Activated CD8-positive, alpha-beta memory T cell treated with anti-CD3 and anti-CD28 coated beads, Interleukin-2, amount 10 ng/mL, durations not matched to agents 7 days and 5 days (primary cell): Measurements from ENCODE around the gene PGM3. TPM values are rescaled to one million over a fixed set of nuclear protein-coding genes. Genes with fewer than 3 reads are reported as not detected.
A peak's percentile ranks its signal among the peaks of the same experiment; 100 is the strongest.
"Not testable (repeated sequence)": the region's sequence is repeated elsewhere in the genome, so short reads cannot be mapped to it uniquely, and the experiment has no call there.

Experiments used
- ATAC-seq: fragments of 150-1000 bp; cut with Tn5 transposase; one replicate; pipeline ENCODE4 v1.10.0; 2021; ENCODE audit warnings: moderate library complexity
- CTCF ChIA-PET: fragments of 350-600 bp; sonication (Branson Sonifier 250); formaldehyde crosslinking; loops from one replicate; lab custom pipeline; 2021; ENCODE audit warnings: antibody characterized with exemption; lab: Charles Lee
- DNase-seq: peaks from one replicate; pipeline ENCODE4 v3.0.0-alpha.2; 2020
- H3K27ac Mint-ChIP-seq: one replicate; pipeline ENCODE4 v1.8.0; 2021; ENCODE audit warnings: mild to moderate bottlenecking, mixed read lengths
- H3K27me3 Mint-ChIP-seq: one replicate; pipeline ENCODE4 v1.8.0; 2021; ENCODE audit warnings: mixed read lengths
- H3K36me3 Mint-ChIP-seq: one replicate; pipeline ENCODE4 v1.8.0; 2021; ENCODE audit warnings: mild to moderate bottlenecking, mixed read lengths
- H3K4me1 Mint-ChIP-seq: one replicate; pipeline ENCODE4 v1.8.0; 2021; ENCODE audit warnings: mixed read lengths
- H3K4me3 Mint-ChIP-seq: one replicate; pipeline ENCODE4 v1.8.0; 2021; ENCODE audit warnings: mild to moderate bottlenecking, moderate library complexity, mixed read lengths
- H3K9me3 Mint-ChIP-seq: one replicate; pipeline ENCODE4 v1.8.0; 2022; ENCODE audit warnings: low read depth, mixed read lengths
- total RNA-seq, 2 experiments: library from RNA; stranded (reverse); gene quantifications; one replicate each; pipeline ENCODE4 v1.2.3, GENCODE V29; 2021

PGM3 gene
- total RNA-seq, 2 experiments from 2014 or later = 11.5 to 14.7 TPM

DNA sequence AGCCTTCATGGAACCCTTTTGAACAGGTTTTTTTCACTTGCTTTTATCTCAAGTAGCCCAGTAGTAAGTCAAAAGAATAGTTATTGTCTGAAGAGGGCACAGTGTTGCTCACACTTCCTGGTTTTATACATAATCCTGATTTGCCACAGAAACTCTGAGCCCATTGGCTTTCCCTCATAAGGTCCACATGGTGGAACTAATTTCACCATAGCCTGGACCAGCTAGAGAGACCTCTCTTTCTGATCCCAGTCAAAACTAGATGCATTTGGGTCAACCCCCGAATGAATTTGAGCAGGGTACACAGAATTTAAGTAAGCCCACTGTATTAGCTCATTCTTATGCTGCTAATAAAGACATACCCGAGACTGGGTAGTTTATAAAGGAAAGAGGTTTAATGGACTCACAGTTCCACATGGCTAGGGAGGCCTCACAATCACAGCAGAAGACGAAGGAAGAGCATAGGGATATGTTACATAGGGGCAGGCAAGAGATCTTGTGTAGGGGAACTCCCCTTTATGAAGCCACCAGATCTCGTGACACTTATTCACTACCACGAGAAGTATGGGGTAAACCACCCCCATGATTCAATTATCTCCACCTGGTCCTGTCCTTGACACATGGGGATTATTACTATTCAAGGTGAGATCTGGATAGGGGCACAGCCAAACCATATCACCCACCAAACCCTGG is 6.3 kb upstream of the PGM3 start:
- Mint-ChIP-seq H3K27me3 (peaks cover 6% of the 10 kb centered on the region), H3K9me3 (no peaks in the 10 kb centered on the region), H3K27ac (no peak overlapping the region), H3K4me3 (no peak overlapping the region), H3K4me1 (peaks cover 3% of the 10 kb centered on the region), H3K36me3 (no peaks in the 10 kb centered on the region)
- ATAC-seq (no peak), DNase-seq (no peak)
- CTCF ChIA-PET = interaction anchor here (1.2 to 2.2 kb wide), 2 partner anchors 16 to 133 kb away, joined by 4 to 18 read pairs; partner anchors contain the start of genes DOP1A and UBE3D

DNA sequence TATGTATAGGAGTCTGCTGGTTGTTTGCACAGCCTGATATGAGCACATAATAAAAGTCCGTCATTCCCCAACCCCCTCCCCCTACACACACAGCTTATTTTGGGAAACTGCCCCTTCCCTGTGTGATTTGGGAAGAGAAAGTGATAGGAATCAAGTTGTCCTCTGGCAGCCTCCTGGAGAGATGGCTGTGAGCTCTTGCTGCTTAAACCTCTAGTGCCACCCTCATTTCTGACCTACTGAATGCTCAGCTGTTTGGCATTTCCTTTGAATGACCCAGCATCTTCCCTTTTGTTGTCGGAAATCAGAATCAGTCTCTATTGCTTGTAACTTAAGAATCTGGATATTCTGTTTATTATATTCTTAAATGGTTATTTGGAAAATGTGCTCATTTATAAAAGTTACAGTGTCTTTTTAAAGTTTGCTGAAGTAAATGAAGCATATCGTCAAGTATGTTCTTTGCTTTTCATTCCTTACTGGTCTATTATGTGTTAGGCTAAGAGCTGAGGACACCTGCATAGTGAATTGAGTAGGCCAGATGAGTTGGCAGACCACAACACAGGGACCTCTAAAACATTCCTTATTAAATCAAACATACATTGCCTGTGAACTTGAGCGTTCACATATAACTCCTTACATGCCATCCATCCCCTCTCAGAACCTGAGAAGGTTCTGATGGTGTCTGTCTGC is 5.6 kb upstream of the PGM3 start:
- Mint-ChIP-seq H3K4me1 (peaks cover 7% of the 10 kb centered on the region), H3K27me3 (peaks cover 9% of the 10 kb centered on the region), H3K36me3 (no peaks in the 10 kb centered on the region), H3K9me3 (no peaks in the 10 kb centered on the region), H3K27ac (no peak overlapping the region), H3K4me3 (no peak overlapping the region)
- DNase-seq (no peak), ATAC-seq (no peak)
- CTCF ChIA-PET = interaction anchor here (1.3 to 2.2 kb wide), 3 partner anchors 13 to 284 kb away, joined by 3 to 18 read pairs (median 4); partner anchors contain the start of genes DOP1A and UBE3D

DNA sequence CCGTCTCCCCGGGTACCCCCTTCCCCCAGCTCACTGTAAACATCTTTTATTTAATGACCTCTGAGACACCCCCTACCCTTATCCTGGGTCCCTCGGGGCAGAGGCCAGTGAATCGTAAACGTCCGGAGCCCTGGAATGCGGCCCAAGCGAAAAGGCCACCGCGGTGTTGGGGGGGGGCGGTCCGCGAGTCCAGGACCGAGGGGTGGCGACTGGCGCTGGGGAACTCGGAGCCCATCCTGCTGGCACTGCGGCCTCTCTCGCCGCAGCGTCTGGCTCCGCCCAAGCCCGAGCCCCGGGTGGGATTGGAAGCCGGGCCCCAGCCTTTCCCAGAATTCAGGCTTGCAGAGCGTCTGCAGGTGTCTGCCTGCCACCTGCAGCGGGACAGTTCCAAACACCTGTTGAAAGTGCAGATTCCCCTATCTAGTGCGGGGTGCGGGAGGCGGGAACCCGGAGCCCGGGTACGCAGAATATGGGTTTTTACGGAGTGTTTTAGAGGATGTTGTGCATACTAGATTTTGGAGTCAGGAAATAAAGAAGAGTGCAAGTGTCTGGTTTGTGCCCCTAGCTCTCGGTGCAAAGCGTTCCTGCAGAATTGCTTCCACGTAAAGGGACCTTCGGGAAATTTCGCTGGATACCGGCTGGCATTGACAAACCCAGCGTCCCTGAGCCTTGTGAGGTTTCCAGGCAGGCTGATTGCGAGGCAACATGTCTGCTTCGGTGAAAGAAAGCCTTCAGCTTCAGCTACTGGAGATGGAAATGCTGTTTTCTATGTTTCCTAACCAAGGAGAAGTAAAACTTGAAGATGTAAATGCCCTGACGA is 892 bp upstream of the PGM3 start:
- CTCF ChIA-PET = interaction anchor here (1.0 to 4.0 kb wide), 3 partner anchors 21 to 140 kb away, joined by 3 to 34 read pairs (median 3); partner anchors contain the start of genes DOP1A and UBE3D
- no peaks in the 10 kb centered on the region for H3K9me3 Mint-ChIP-seq
- H3K4me1 Mint-ChIP-seq = peaks cover 23% of the 10 kb centered on the region
- ATAC-seq (peak; percentile 11), DNase-seq (peak; percentile 43)
- peak overlapping the region; percentile 98 for H3K4me3 Mint-ChIP-seq
- peaks cover 5% of the 10 kb centered on the region for H3K36me3 Mint-ChIP-seq
- H3K27me3 Mint-ChIP-seq = peaks cover 9% of the 10 kb centered on the region
- no peak overlapping the region for H3K27ac Mint-ChIP-seq

DNA sequence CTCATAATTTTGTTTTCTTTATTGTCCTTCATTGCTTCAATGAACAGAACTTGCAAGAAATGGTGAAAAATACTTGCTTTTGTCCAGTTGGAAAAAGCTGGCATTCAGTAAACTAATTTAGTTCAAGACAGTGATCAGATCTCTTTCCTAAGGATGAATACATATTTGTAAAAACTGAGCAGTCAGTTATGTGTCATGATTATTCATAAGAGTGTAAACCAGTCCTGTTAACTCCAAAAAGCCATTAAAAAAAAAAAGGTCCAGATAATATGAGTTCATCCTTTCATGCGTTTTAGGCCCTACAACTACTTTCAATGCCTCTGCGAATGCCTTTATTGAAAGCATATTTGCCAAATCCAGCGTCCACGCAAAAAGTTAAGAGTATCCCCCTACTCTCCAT is 609 bp downstream of the PGM3 start:
- peak overlapping the region; percentile 93 for H3K27ac Mint-ChIP-seq
- CTCF ChIA-PET = interaction anchor here (0.7 to 5.5 kb wide), 2 partner anchors 126 to 701 kb away, joined by 4 to 44 read pairs; partner anchors contain the start of genes DOP1A and UBE3D
- no peaks in the 10 kb centered on the region for H3K9me3 Mint-ChIP-seq
- DNase-seq (no peak), ATAC-seq (no peak)
- peak overlapping the region; percentile 98 for H3K4me3 Mint-ChIP-seq
- H3K4me1 Mint-ChIP-seq = peaks cover 26% of the 10 kb centered on the region
- H3K27me3 Mint-ChIP-seq = peaks cover 9% of the 10 kb centered on the region
- H3K36me3 Mint-ChIP-seq = peaks cover 5% of the 10 kb centered on the region

DNA sequence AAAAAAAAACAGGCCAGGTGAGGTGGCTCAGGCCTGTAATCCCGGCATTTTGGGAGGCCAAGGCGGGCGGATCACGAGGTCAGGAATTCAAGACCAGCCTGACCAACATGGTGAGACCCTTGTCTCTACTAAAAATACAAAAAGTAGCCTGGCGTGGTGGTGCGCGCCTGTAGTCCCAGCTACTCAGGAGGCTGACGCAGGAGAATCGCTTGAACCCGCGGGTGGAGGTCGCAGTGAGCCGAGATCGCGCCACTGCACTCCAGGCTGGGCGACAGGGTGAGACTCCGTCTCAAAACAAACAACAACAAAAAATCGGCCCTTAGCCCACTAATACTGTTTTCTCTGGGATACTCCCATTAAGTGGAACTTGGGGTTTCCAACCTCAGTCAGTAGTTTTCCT is 1.1 kb downstream of the PGM3 start:
- not testable (repeated sequence) for H3K36me3 Mint-ChIP-seq, H3K27ac Mint-ChIP-seq, ATAC-seq, H3K9me3 Mint-ChIP-seq, DNase-seq, H3K27me3 Mint-ChIP-seq
- CTCF ChIA-PET = interaction anchor here (0.7 to 5.5 kb wide), 3 partner anchors 125 to 700 kb away, joined by 3 to 44 read pairs (median 4); partner anchors contain the start of genes DOP1A and UBE3D
- Mint-ChIP-seq H3K4me3 (peak overlapping the region; percentile 98), H3K4me1 (peaks cover 26% of the 10 kb centered on the region)

DNA sequence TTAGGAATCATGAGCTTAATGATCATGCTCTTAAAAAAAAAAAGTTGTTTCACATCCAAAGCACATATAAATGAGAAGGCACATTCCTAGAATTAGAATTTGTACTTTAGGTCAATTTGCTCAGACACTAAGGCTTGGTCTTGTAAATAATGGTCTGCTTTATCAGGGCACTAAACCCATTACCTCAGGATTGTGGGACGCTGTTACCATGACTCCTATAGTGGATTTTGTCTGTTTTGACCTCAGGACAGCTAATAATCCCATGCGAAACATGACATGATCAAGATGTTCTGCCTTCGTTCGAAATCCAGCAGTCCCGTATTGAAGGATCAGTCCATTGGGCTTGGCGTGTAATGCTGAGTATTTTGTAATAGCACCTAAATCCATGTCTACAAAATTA is 2.4 kb downstream of the PGM3 start:
- ATAC-seq = no peak
- Mint-ChIP-seq H3K4me1 (peaks cover 26% of the 10 kb centered on the region), H3K27ac (no peak overlapping the region)

DNA sequence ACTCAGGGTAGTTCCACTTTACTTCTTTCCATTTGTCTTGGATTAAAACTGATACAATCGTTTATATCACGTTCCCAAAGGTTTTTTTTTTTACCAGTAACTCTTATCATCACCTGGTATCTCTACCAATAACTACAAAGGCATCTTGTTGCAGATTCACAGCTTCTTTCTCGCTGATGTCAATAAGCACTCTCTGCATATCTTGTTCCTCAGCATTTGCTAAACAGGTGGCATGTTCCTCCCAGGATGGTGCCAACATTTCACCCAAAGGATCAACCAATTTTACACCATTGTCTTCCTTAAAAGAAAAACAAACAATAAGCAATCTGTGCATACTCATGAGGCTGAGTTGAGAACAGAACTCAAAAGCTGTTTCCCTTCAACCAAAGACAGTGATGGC is 4.6 kb downstream of the PGM3 start:
- peaks cover 18% of the 10 kb centered on the region for H3K4me1 Mint-ChIP-seq
- H3K27ac Mint-ChIP-seq = no peak overlapping the region
- H3K36me3 Mint-ChIP-seq = peaks cover 17% of the 10 kb centered on the region
- H3K4me3 Mint-ChIP-seq = no peak overlapping the region
- DNase-seq = no peak
- no peaks in the 10 kb centered on the region for H3K9me3 Mint-ChIP-seq
- no peaks in the 10 kb centered on the region for H3K27me3 Mint-ChIP-seq
- CTCF ChIA-PET = interaction anchor here (1.5 to 5.5 kb wide), 2 partner anchors 51 to 122 kb away, joined by 3 to 44 read pairs; partner anchors contain the start of genes DOP1A and UBE3D
- ATAC-seq = no peak

More for the DNA sequence above, 2.4 kb downstream of the PGM3 start:
- CTCF ChIA-PET = interaction anchor here (1.0 to 5.5 kb wide), 2 partner anchors 24 to 124 kb away, joined by 3 to 44 read pairs; partner anchors contain the start of genes DOP1A and UBE3D
- Mint-ChIP-seq H3K27me3 (peaks cover 9% of the 10 kb centered on the region), H3K36me3 (peaks cover 5% of the 10 kb centered on the region), H3K4me3 (no peak overlapping the region), H3K9me3 (no peaks in the 10 kb centered on the region)
- no peak for DNase-seq

DNA sequence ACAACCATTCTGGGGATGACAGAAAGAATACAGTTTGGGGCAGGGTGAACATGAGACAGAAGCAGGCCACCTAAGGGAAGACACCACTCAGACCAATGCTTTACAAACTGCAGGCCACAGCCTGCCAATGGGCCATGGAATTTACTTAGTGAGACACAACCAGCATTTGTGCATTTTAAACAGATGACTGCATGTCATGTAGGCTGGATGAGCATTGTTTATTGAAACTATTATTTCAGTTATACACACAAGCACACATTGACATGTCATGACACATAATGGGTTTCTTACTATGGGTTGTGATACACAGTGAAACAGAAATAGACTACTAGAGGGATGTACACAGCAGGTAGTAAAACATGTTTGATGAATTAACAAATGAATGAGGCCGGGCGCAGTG is 8.0 kb downstream of the PGM3 start:
- CTCF ChIA-PET = interaction anchor here (1.0 to 4.2 kb wide), 2 partner anchors 18 to 119 kb away, joined by 3 to 24 read pairs; partner anchors contain the start of genes DOP1A and UBE3D
- H3K9me3 Mint-ChIP-seq = no peaks in the 10 kb centered on the region
- no peak overlapping the region for H3K27ac Mint-ChIP-seq
- no peak overlapping the region for H3K4me3 Mint-ChIP-seq
- ATAC-seq (no peak), DNase-seq (no peak)
- H3K27me3 Mint-ChIP-seq = no peaks in the 10 kb centered on the region
- peaks cover 30% of the 10 kb centered on the region for H3K36me3 Mint-ChIP-seq
- peaks cover 6% of the 10 kb centered on the region for H3K4me1 Mint-ChIP-seq

DNA sequence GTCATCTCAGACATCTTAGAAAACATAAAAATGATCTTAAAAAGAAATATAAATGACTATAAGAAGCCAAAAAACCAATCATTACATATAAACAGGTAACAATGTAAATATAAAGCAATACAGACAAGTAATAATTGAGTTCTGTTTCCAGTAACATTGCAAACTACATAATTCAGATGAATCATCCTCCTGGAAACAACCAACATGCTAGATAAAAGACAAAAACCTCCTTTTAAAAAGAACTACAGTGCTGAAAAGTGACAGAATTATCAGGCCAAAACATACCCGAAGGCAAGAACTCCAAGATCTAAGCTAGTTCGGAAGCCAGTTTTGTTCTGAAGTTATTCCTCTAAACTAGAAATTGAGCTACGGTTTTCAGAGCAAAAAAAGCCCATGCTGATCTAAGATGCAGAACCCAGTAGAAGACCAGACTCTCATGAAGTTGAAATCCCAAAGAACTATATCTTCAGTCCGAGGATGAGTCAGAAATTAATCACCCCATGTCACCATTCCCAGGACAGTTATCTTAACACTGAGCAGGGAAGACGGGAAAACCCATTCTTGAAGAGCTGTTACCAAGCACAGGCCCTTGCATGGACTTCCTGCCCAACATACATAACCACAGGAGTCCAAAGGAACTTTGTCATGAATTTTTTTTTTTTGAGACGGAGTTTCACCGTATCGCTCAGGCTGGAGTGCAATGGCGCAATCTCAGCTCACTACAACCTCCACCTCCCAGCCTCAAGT is 9.8 kb downstream of the PGM3 start:
- Mint-ChIP-seq H3K36me3 (peaks cover 30% of the 10 kb centered on the region), H3K4me3 (no peak overlapping the region), H3K4me1 (peaks cover 4% of the 10 kb centered on the region), H3K27me3 (no peaks in the 10 kb centered on the region), H3K27ac (no peak overlapping the region), H3K9me3 (no peaks in the 10 kb centered on the region)
- ATAC-seq = no peak
- no peak for DNase-seq
- CTCF ChIA-PET = interaction anchor here (0.9 to 4.2 kb wide), 2 partner anchors 26 to 117 kb away, joined by 3 to 24 read pairs; partner anchors contain the start of genes DOP1A and UBE3D

DNA sequence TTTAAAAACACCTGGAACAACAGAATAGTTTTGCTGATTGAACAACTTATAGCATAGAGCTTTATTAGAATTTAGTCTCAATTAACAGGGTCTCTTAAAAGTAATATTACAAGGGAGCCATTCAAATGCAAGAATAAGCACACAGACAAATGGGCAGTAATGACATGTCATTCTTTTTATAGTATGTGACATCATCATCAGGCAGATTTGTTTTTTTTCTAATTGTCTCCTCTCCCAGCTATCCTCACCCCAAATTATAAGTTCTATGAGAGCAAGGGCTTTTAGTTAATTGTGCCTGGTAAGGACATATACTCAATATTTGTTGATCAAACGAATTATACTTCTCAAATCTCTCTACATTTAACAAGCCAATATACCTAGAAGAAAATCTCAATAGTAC is 11.0 kb downstream of the PGM3 start:
- DNase-seq (no peak), ATAC-seq (no peak)
- Mint-ChIP-seq H3K27me3 (no peaks in the 10 kb centered on the region), H3K4me3 (no peak overlapping the region), H3K36me3 (peaks cover 33% of the 10 kb centered on the region), H3K4me1 (peaks cover 4% of the 10 kb centered on the region), H3K9me3 (no peaks in the 10 kb centered on the region), H3K27ac (no peak overlapping the region)
- CTCF ChIA-PET = no interaction called here

DNA sequence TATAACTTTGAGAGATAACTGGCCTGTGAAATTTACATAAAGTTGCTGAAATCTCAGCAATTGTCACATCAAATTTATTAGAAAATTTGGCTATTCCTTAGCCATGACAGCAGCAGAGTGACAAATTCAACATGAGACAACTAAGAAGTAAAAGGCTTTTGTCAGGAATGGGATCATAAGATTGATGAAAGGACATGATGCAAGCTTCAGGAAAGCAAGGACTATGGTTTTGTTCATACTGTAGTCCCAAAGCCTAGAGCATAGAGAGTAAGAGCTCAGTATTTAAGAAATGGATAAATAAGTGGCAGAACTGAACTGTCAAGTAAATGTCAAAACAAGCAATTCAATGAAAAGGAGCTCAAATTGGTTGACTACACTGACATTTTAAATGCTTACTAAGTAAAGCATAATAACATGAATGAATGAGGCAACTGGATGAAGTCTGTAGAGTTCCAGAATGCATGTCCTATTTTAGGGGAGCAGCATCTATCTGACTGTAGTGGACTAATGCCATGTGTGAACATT is 12.6 kb downstream of the PGM3 start:
- ATAC-seq (no peak), DNase-seq (no peak)
- Mint-ChIP-seq H3K27me3 (no peaks in the 10 kb centered on the region), H3K4me3 (no peak overlapping the region), H3K4me1 (peaks cover 4% of the 10 kb centered on the region), H3K36me3 (peaks cover 35% of the 10 kb centered on the region), H3K27ac (no peak overlapping the region), H3K9me3 (no peaks in the 10 kb centered on the region)
- CTCF ChIA-PET = interaction anchor here (0.8 to 1.0 kb wide), 2 partner anchors 41 to 115 kb away, joined by 3 read pairs; partner anchors contain the start of gene UBE3D

DNA sequence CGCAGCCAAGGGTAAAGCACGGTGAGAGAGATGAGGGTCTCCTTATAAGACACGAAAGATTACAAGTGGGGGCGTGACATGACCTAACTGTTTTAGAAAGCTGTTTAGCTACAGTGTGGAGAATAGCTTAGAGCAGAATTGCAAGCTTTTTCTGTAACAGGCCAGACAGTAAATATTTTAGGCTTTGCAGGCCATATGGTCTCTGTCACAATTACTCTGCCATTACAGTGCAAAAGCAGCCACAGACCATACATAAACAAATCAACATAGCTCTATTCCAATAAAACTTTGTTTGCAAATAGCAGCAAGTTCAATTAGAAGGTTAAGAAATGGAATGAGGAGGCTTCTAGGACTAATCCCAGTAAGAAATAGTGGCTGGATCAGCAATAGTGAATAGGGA is 16.8 kb downstream of the PGM3 start:
- H3K27me3 Mint-ChIP-seq = no peaks in the 10 kb centered on the region
- DNase-seq (no peak), ATAC-seq (no peak)
- peaks cover 2% of the 10 kb centered on the region for H3K4me1 Mint-ChIP-seq
- H3K9me3 Mint-ChIP-seq = no peaks in the 10 kb centered on the region
- H3K4me3 Mint-ChIP-seq = no peak overlapping the region
- peaks cover 18% of the 10 kb centered on the region for H3K36me3 Mint-ChIP-seq
- CTCF ChIA-PET = no interaction called here
- no peak overlapping the region for H3K27ac Mint-ChIP-seq
